Testis (tissue), 3 donors: ENCODE results near the gene CYP2U1. TPM values are rescaled to one million over a fixed set of nuclear protein-coding genes. Genes with fewer than 3 reads are reported as not detected.

Experiments used
- DNase-seq: peaks from one replicate; pipeline ENCODE4 v3.0.0-alpha.2; 2019
- H3K27ac ChIP-seq, 2 donors: fragments of 200-600 bp; sonication (generic); one replicate each; pipeline ENCODE4 v1.5.1; 2019
- H3K27me3 ChIP-seq: fragments of 200-600 bp; sonication (generic); one replicate; pipeline ENCODE4 v1.5.1; 2019
- H3K36me3 ChIP-seq: fragments of 200-600 bp; sonication (generic); one replicate; pipeline ENCODE4 v1.5.1; 2017; ENCODE audit warnings: low read depth; ENCODE audit errors: missing control alignments
- H3K4me1 ChIP-seq: fragments of 200-600 bp; sonication (generic); one replicate; pipeline ENCODE4 v1.5.1; 2019
- H3K4me3 ChIP-seq, 2 donors: fragments of 200-600 bp; sonication (generic); one replicate each; pipeline ENCODE4 v1.5.1; 2017 to 2019
- H3K9me3 ChIP-seq: fragments of 200-600 bp; sonication (generic); one replicate; pipeline ENCODE4 v1.5.1; 2017
- CTCF ChIP-seq, 3 experiments: fragments of 450-650 bp in 2 of 3; fragments of 200-600 bp in 1 of 3; sonication (generic) in 1 of 3; IDR thresholded peaks; one replicate each; pipeline ENCODE4 v1.5.1; 2016 to 2019; ENCODE audit warnings: antibody characterized with exemption in 3 of 3, mild to moderate bottlenecking in 2 of 3, moderate library complexity in 1 of 3
- POLR2A ChIP-seq: fragments of 450-650 bp; IDR thresholded peaks from one replicate; pipeline ENCODE4 v1.6.1; 2017; ENCODE audit warnings: antibody characterized with exemption, mild to moderate bottlenecking, moderate library complexity
- WGBS, 2 donors: methylation state at CpG; one replicate each; pipeline ENCODE4 v1.1.5; 2018; 5-methylcytosine and 5-hydroxymethylcytosine counted together
- intact Hi-C: fragments of 100-400 bp; cut with DNase I; formaldehyde crosslinking; loops from one replicate; pipeline ENCODE4 v1.15.1; 2023; ENCODE audit warnings: low total_unique reads
- polyA plus RNA-seq: library from polyadenylated mRNA; stranded (reverse); fragments of 350-450 nt; fragmentation: Illumina TruSeq; extraction: RNeasy Lipid Tissue Mini Kit (QIAGEN cat#74804); gene quantifications from one replicate; pipeline ENCODE4 v1.2.3, GENCODE V29; 2014; ENCODE audit warnings: low read depth, low replicate concordance; ENCODE audit not compliant: insufficient read depth
- total RNA-seq, 2 donors: library from RNA; depleted of rRNA; stranded (reverse); fragments of >200 nt; gene quantifications; one replicate each; pipeline ENCODE4 v1.2.3, GENCODE V29; 2016

Gene CYP2U1
- total and polyA plus RNA-seq, 3 donors from 2014 or later, result 6.9 to 8.5 (median 7.7) TPM

GRCh38 chr4:107989162-107989536, 57.8 kb downstream of the CYP2U1 start:
- Histone ChIP-seq H3K9me3 (no peaks in the 10 kb centered on the region), H3K4me3 (peak overlapping the region; percentile 78 to 97), H3K36me3 (no peaks in the 10 kb centered on the region), H3K4me1 (peaks cover 23% of the 10 kb centered on the region), H3K27me3 (no peaks in the 10 kb centered on the region), H3K27ac (peak overlapping the region; percentile 94 to 98)
- WGBS, 2 donors, result 6% methylated on average over 8 of the region's 8 CpGs
- intact Hi-C loops, result no loop called here
- DNase-seq, result no peak
- TF ChIP-seq CTCF (IDR thresholded peaks at IDR 0.05) (no peak), POLR2A (no peak)

- Histone ChIP-seq H3K4me1 (peaks cover 27% of the 10 kb centered on the region), H3K4me3 (peak within 1 kb of the TSS; percentile 78 to 97), H3K27me3 (no peaks in the 10 kb centered on the region), H3K27ac (peak within 1 kb of the TSS; percentile 94 to 98), H3K36me3 (no peaks in the 10 kb centered on the region), H3K9me3 (no peaks in the 10 kb centered on the region)
- 0% methylated on average over 19 to 61 of the region's 78 CpGs for WGBS, 2 donors
- TF ChIP-seq CTCF (IDR thresholded peaks at IDR 0.05) (no peak), POLR2A (peak; percentile 60)
- DNase-seq, result peak; percentile 97
- intact Hi-C loops, result no loop called here
Observed at GRCh38 chr4:107989537-107990386, 58.4 kb downstream of the CYP2U1 start, which contains the start of gene HADH. HADH (plus strand) TSS chr4:107989889; CDS start chr4:107989933, 44 bp downstream.

- H3K36me3 ChIP-seq, result no peaks in the 10 kb centered on the region
- H3K27ac ChIP-seq, result peak overlapping the region; percentile 94 to 98
- intact Hi-C loops, result no loop called here
- peaks cover 29% of the 10 kb centered on the region for H3K4me1 ChIP-seq
- H3K4me3 ChIP-seq, result peak overlapping the region in 1 of 2 donors; percentile 97
- no peaks in the 10 kb centered on the region for H3K27me3 ChIP-seq
- no peaks in the 10 kb centered on the region for H3K9me3 ChIP-seq
- WGBS, 2 donors, result 18 to 37% methylated on average over 3 of the region's 3 CpGs
- TF ChIP-seq CTCF (IDR thresholded peaks at IDR 0.05) (no peak), POLR2A (no peak)
- DNase-seq, result no peak
Observed at GRCh38 chr4:107991945-107992630, 60.7 kb downstream of the CYP2U1 start.

GRCh38 chr4:107993969-107994368, 62.6 kb downstream of the CYP2U1 start:
- WGBS, 2 donors, result 55 to 65% methylated on average over 3 of the region's 3 CpGs
- Histone ChIP-seq H3K27me3 (no peaks in the 10 kb centered on the region), H3K36me3 (no peaks in the 10 kb centered on the region), H3K4me1 (peaks cover 27% of the 10 kb centered on the region), H3K27ac (no peak overlapping the region), H3K4me3 (no peak overlapping the region), H3K9me3 (no peaks in the 10 kb centered on the region)
- no peak for TF ChIP-seq CTCF (IDR thresholded peaks at IDR 0.05)
- TF ChIP-seq POLR2A, result no peak
- intact Hi-C loops, result no loop called here
- no peak for DNase-seq
